H1 (cell line): ENCODE results near the gene CHRNA4. TPM values are rescaled to one million over a fixed set of nuclear protein-coding genes. Genes with fewer than 3 reads are reported as not detected.

Experiments used
- CTCF ChIA-PET: fragments of 300-600 bp; sonication (Branson Sonifier 250); formaldehyde crosslinking; loops from one replicate; lab custom pipeline; 2021; ENCODE audit not compliant: partially characterized antibody; lab: Charles Lee
- POLR2A ChIA-PET: fragments of 300-600 bp; sonication (Branson Sonifier 250); formaldehyde crosslinking; loops from one replicate; lab custom pipeline; 2021; ENCODE audit warnings: inconsistent platforms; ENCODE audit not compliant: partially characterized antibody; lab: Charles Lee
- DNase-seq, 2 experiments: peaks; one replicate each; pipeline versions ENCODE4 v3.0.0 to v3.0.0-alpha.2; 2010 to 2022; ENCODE audit warnings: low spot score in 2 of 2, low read depth in 1 of 2, mixed read lengths in 1 of 2
- FAIRE-seq: peaks from 2 replicates; lab custom pipeline; 2011; peaks lifted over from hg19 to GRCh38; lab: Jason Lieb, UNC
- H2AFZ ChIP-seq: 2 replicates; pipeline ENCODE4 v1.8.1; 2012; ENCODE audit warnings: low read length, inconsistent platforms
- H2AK5ac ChIP-seq: 2 replicates; pipeline ENCODE4 v1.6.1; 2013; ENCODE audit warnings: low read depth, low read length
- H2BK120ac ChIP-seq: replicated peaks from 2 replicates; pipeline ENCODE3; 2013; ENCODE audit warnings: low read depth, low read length, inconsistent platforms
- H2BK12ac ChIP-seq: 2 replicates; pipeline ENCODE4 v1.6.1; 2013; ENCODE audit warnings: low read depth, low read length
- H2BK15ac ChIP-seq: 2 replicates; pipeline ENCODE4 v1.6.1; 2013; ENCODE audit warnings: low read length
- H2BK20ac ChIP-seq: 2 replicates; pipeline ENCODE4 v1.6.1; 2013; ENCODE audit warnings: low read length
- H2BK5ac ChIP-seq: 2 replicates; pipeline ENCODE4 v1.6.1; 2013; ENCODE audit warnings: low read depth, low read length
- H3K14ac ChIP-seq: 2 replicates; pipeline ENCODE4 v1.6.1; 2013; ENCODE audit warnings: inconsistent platforms; ENCODE audit not compliant: insufficient read length
- H3K18ac ChIP-seq: 2 replicates; pipeline ENCODE4 v1.6.1; 2013; ENCODE audit warnings: low read length; ENCODE audit errors: extremely low read depth
- H3K23ac ChIP-seq: 2 replicates; pipeline ENCODE4 v1.6.1; 2013; ENCODE audit warnings: inconsistent platforms; ENCODE audit not compliant: insufficient read length
- H3K23me2 ChIP-seq: 2 replicates; pipeline ENCODE4 v1.6.1; 2013; ENCODE audit warnings: low read depth, low read length
- H3K27ac ChIP-seq: 2 replicates; pipeline ENCODE4 v1.6.1; 2011; ENCODE audit warnings: low read depth, low read length, inconsistent platforms
- H3K27me3 ChIP-seq, 4 experiments: replicated peaks in 1 of 4; 1 replicate in 1 of 4; 2 replicates in 3 of 4; pipeline versions ENCODE4 v1.6.1 to v1.8.1; 2011 to 2013; ENCODE audit warnings: low read length in 3 of 4, mild to moderate bottlenecking in 3 of 4, inconsistent platforms in 2 of 4, mixed read lengths in 2 of 4, moderate library complexity in 1 of 4; ENCODE audit not compliant: control insufficient read depth in 3 of 4, insufficient read depth in 3 of 4; ENCODE audit errors: extremely low read depth in 1 of 4
- H3K36me3 ChIP-seq, 4 experiments: 2 replicates each; pipeline versions ENCODE4 v1.6.1 to v1.8.1; 2011 to 2013; ENCODE audit warnings: mild to moderate bottlenecking in 4 of 4, low read length in 3 of 4, moderate library complexity in 2 of 4, control low read depth in 1 of 4, inconsistent platforms in 1 of 4; ENCODE audit not compliant: insufficient read depth in 4 of 4, control insufficient read depth in 2 of 4
- H3K4ac ChIP-seq: replicated peaks from 2 replicates; pipeline ENCODE3; 2013; ENCODE audit warnings: low read length, low read depth, mixed read lengths, inconsistent platforms; ENCODE audit not compliant: insufficient read length
- H3K4me1 ChIP-seq, 4 experiments: replicated peaks in 1 of 4; 1 replicate in 1 of 4; 2 replicates in 3 of 4; pipeline versions ENCODE4 v1.6.1 to v1.8.1; 2011 to 2013; ENCODE audit warnings: low read length in 3 of 4, inconsistent platforms in 2 of 4, mixed read lengths in 1 of 4; ENCODE audit not compliant: insufficient read depth in 4 of 4, control insufficient read depth in 3 of 4
- H3K4me2 ChIP-seq, 2 experiments: 2 replicates each; pipeline versions ENCODE4 v1.6.1 to v1.8.1; 2011 to 2013; ENCODE audit warnings: low read depth in 2 of 2, low read length in 2 of 2, control low read depth in 1 of 2, inconsistent platforms in 1 of 2, mild to moderate bottlenecking in 1 of 2; ENCODE audit not compliant: insufficient read depth in 1 of 2
- H3K4me3 ChIP-seq, 4 experiments: fragments of 200-600, 300-600 bp in 1 of 4; sonication (generic), shearing (Covaris generic), sonication (Bioruptor Twin) in 1 of 4; 2 replicates each; pipeline versions ENCODE4 v1.5.1 to v1.8.1; 2011 to 2016; ENCODE audit warnings: low read length in 4 of 4, low read depth in 3 of 4, control low read depth in 2 of 4, inconsistent platforms in 2 of 4, mild to moderate bottlenecking in 2 of 4, mixed read lengths in 1 of 4, moderate library complexity in 1 of 4; ENCODE audit not compliant: insufficient read depth in 2 of 4; ENCODE audit errors: extremely low read depth in 1 of 4
- H3K56ac ChIP-seq: replicated peaks from 2 replicates; pipeline ENCODE3; 2013; ENCODE audit warnings: low read depth, mild to moderate bottlenecking, mixed read lengths, low read length, inconsistent platforms; ENCODE audit not compliant: insufficient read length
- H3K79me1 ChIP-seq: 2 replicates; pipeline ENCODE4 v1.6.1; 2013; ENCODE audit warnings: low read depth, low read length, control low read depth
- H3K79me2 ChIP-seq, 2 experiments: 2 replicates each; pipeline versions ENCODE4 v1.6.1 to v1.8.1; 2012 to 2013; ENCODE audit warnings: low read length in 2 of 2, mild to moderate bottlenecking in 2 of 2, inconsistent platforms in 1 of 2; ENCODE audit not compliant: insufficient read depth in 2 of 2, control insufficient read depth in 1 of 2
- H3K9ac ChIP-seq, 4 experiments: replicated peaks in 1 of 4; 1 replicate in 1 of 4; 2 replicates in 3 of 4; pipeline versions ENCODE4 v1.6.1 to v1.8.1; 2011 to 2013; ENCODE audit warnings: low read depth in 3 of 4, low read length in 3 of 4, control low read depth in 2 of 4, mild to moderate bottlenecking in 2 of 4, moderate library complexity in 2 of 4, inconsistent platforms in 1 of 4; ENCODE audit errors: extremely low read depth in 1 of 4
- H3K9me3 ChIP-seq, 2 experiments: 2 replicates each; pipeline versions ENCODE4 v1.6.1 to v1.8.1; 2012 to 2013; ENCODE audit warnings: mild to moderate bottlenecking in 2 of 2, moderate library complexity in 2 of 2, control low read depth in 1 of 2, inconsistent platforms in 1 of 2, low read depth in 1 of 2, low read length in 1 of 2, mixed read lengths in 1 of 2; ENCODE audit not compliant: insufficient read depth in 2 of 2
- H4K20me1 ChIP-seq, 2 experiments: replicated peaks in 1 of 2; 2 replicates each; pipeline versions ENCODE3 to v1.8.1; 2011 to 2013; ENCODE audit warnings: inconsistent platforms in 2 of 2, low read length in 2 of 2, mild to moderate bottlenecking in 1 of 2; ENCODE audit not compliant: insufficient read depth in 2 of 2, control insufficient read depth in 1 of 2
- H4K5ac ChIP-seq: 2 replicates; pipeline ENCODE4 v1.6.1; 2013; ENCODE audit warnings: low read length, low read depth, mixed read lengths, inconsistent platforms; ENCODE audit not compliant: insufficient read length
- H4K8ac ChIP-seq: 2 replicates; pipeline ENCODE4 v1.8.0; 2013; ENCODE audit warnings: mild to moderate bottlenecking, moderate library complexity, low read length, inconsistent platforms; ENCODE audit not compliant: insufficient read depth; ENCODE audit errors: extremely low read depth
- H4K91ac ChIP-seq: replicated peaks from 2 replicates; pipeline ENCODE3; 2013; ENCODE audit warnings: low read length, mixed read lengths, inconsistent platforms; ENCODE audit not compliant: insufficient read length
- GABPA ChIP-seq: IDR thresholded peaks from 2 replicates; pipeline ENCODE4 v1.6.1; 2011; ENCODE audit warnings: mild to moderate bottlenecking, low read length, moderate library complexity, borderline replicate concordance; ENCODE audit not compliant: insufficient read depth
- KDM4A ChIP-seq: IDR thresholded peaks from one replicate; pipeline ENCODE4 v1.7.1; 2012; ENCODE audit warnings: low read depth, mild to moderate bottlenecking, moderate library complexity, low read length, inconsistent platforms; ENCODE audit not compliant: severe bottlenecking
- RNF2 ChIP-seq: fragments of 200-900, 300-1000 bp; sonication (generic); IDR thresholded peaks from 2 replicates; pipeline ENCODE4 v1.7.1; 2016; ENCODE audit warnings: borderline replicate concordance, low read depth, mild to moderate bottlenecking, antibody characterized with exemption, low read length; ENCODE audit not compliant: poor library complexity, severe bottlenecking; ENCODE audit errors: missing control alignments
- SRF ChIP-seq: IDR thresholded peaks from 2 replicates; pipeline ENCODE4 v1.6.1; 2011; ENCODE audit warnings: mild to moderate bottlenecking, low read depth, low read length, moderate library complexity
- TAF1 ChIP-seq: IDR thresholded peaks from 2 replicates; pipeline ENCODE4 v1.6.1; 2011; ENCODE audit warnings: mild to moderate bottlenecking, low read depth, low read length
- WGBS, 2 experiments: shearing (Covaris generic) in 1 of 2; methylation state at CpG; one replicate each; pipeline versions ENCODE4 v1.1.6 to v1.1.7; 2013 to 2015; ENCODE audit warnings: low lambda C conversion rate in 2 of 2, mixed read lengths in 2 of 2, inconsistent platforms in 1 of 2, low coverage in 1 of 2, missing lambda C conversion rate in 1 of 2; ENCODE audit not compliant: insufficient replicate concordance in 2 of 2, insufficient coverage in 1 of 2, insufficient read length in 1 of 2; ENCODE audit errors: extremely low coverage in 1 of 2, missing lambda C conversion rate in 1 of 2; 5-methylcytosine and 5-hydroxymethylcytosine counted together
- polyA plus RNA-seq, 7 experiments: library from polyadenylated mRNA; depleted of rRNA in 3 of 7; stranded (reverse) in 5 of 7; unstranded in 2 of 7; fragments of >200 nt in 5 of 7; fragments of 200-250 nt in 2 of 7; gene quantifications; 1 replicate in 5 of 7; 2 replicates in 1 of 7; 4 replicates in 1 of 7; pipeline versions ENCODE4 v1.2.1 to v1.2.3, GENCODE V29; 2011 to 2013; ENCODE audit warnings: missing spikeins in 2 of 7, mixed read lengths in 2 of 7
- total RNA-seq: library from RNA; stranded (reverse); fragmentation: NEBNext Ultra II Directional; extraction: Animal tissue kit (Norgen Biotek cat#: 25700); gene quantifications from 2 replicates; pipeline ENCODE4 v1.2.1, GENCODE V29; 2021

The CHRNA4 gene
- total and polyA plus RNA-seq, 2 of the 8 experiments (the other 6 are each of a cell fraction or from before 2014, with no cell fraction given) = 4.3 to 5.7 TPM

GRCh38 chr20:63307538-63308217 lies 53.5 kb downstream of the CHRNA4 start:
- POLR2A ChIA-PET = interaction anchor here (1.2 to 1.6 kb wide), 2 partner anchors 14 to 16 kb away, joined by 3 to 6 read pairs; partner anchors contain the start of gene COL20A1
- no peak for FAIRE-seq

More at GRCh38 chr20:63307538-63308217, 53.5 kb downstream of the CHRNA4 start:
- Histone ChIP-seq H2BK12ac (no peak overlapping the region), H3K4me3 (no peak overlapping the region), H3K36me3 (no peaks in the 10 kb centered on the region; a peak in 1 of 8 replicates), H3K79me1 (no peaks in the 10 kb centered on the region), H3K4me1 (no peaks in the 10 kb centered on the region; a peak in 2 of 7 replicates), H2BK5ac (no peak overlapping the region), H2BK120ac (no peak overlapping the region), H2AK5ac (no peak overlapping the region), H3K14ac (no peak overlapping the region), H4K8ac (peak overlapping the region; percentile 51; the same call in 1 of the 2 replicates), H3K27me3 (no peaks in the 10 kb centered on the region), H2AFZ (no peak overlapping the region), H3K23me2 (no peaks in the 10 kb centered on the region), H3K23ac (no peak overlapping the region), H3K4me2 (no peak overlapping the region), H3K9ac (no peak overlapping the region), H3K56ac (no peak overlapping the region), H3K9me3 (no peaks in the 10 kb centered on the region), H4K20me1 (no peaks in the 10 kb centered on the region), H4K91ac (no peak overlapping the region), H3K79me2 (no peaks in the 10 kb centered on the region), H3K27ac (no peak overlapping the region), H2BK20ac (no peak overlapping the region), H3K18ac (no peak overlapping the region), H4K5ac (no peak overlapping the region), H2BK15ac (peak overlapping the region; percentile 5; the same call in 1 of the 2 replicates), H3K4ac (no peak overlapping the region)
- no peak for TF ChIP-seq GABPA
- no peak for TF ChIP-seq SRF
- TF ChIP-seq KDM4A = no peak
- TF ChIP-seq TAF1 = no peak
- no peak for TF ChIP-seq RNF2
- WGBS, 2 experiments = 92% methylated on average over 17 of the region's 23 CpGs; no CpG with 5 or more reads in 1 of the 2 experiments
- DNase-seq = no peak
- CTCF ChIA-PET = interaction anchor here (1.2 to 6.5 kb wide), 16 partner anchors 10 to 189 kb away, joined by 3 to 230 read pairs (median 16); partner anchors contain the start of gene COL20A1
